Osteoblast (primary cell): ENCODE data around the gene FBXW7. TPM values are rescaled to one million over a fixed set of nuclear protein-coding genes. Genes with fewer than 3 reads are reported as not detected.
A peak's percentile ranks its signal among the peaks of the same experiment; 100 is the strongest.

ENCODE experiments used
- DNase-seq: peaks from one replicate; pipeline ENCODE4 v3.0.0; 2011; ENCODE audit warnings: low spot score, mixed read lengths; ENCODE audit not compliant: insufficient read length; ENCODE audit errors: missing footprints
- H2AFZ ChIP-seq: 2 replicates; pipeline ENCODE4 v1.6.0; 2011; ENCODE audit warnings: mild to moderate bottlenecking, low read length
- H3K27ac ChIP-seq: 2 replicates; pipeline ENCODE4 v1.5.1; 2011; ENCODE audit warnings: mild to moderate bottlenecking, low read depth, low read length, moderate library complexity
- H3K27me3 ChIP-seq: 2 replicates; pipeline ENCODE4 v1.6.0; 2012; ENCODE audit warnings: mild to moderate bottlenecking, control low read depth, inconsistent platforms, low read length, moderate library complexity; ENCODE audit not compliant: insufficient read depth
- H3K36me3 ChIP-seq: 2 replicates; pipeline ENCODE4 v1.5.1; 2011; ENCODE audit warnings: mild to moderate bottlenecking, low read length, control low read depth, moderate library complexity; ENCODE audit not compliant: insufficient read depth
- H3K4me1 ChIP-seq: 2 replicates; pipeline ENCODE4 v1.5.1; 2011; ENCODE audit warnings: mild to moderate bottlenecking, low read length, control low read depth, moderate library complexity; ENCODE audit not compliant: insufficient read depth
- H3K4me2 ChIP-seq: 2 replicates; pipeline ENCODE4 v1.6.0; 2011; ENCODE audit warnings: mild to moderate bottlenecking, low read length; ENCODE audit not compliant: insufficient read depth
- H3K4me3 ChIP-seq: fragments of 200-600 bp; sonication (generic); 3 replicates; pipeline ENCODE4 v1.5.1; 2012; ENCODE audit warnings: mild to moderate bottlenecking, low read length, inconsistent platforms; ENCODE audit not compliant: insufficient read depth
- H3K79me2 ChIP-seq: 2 replicates; pipeline ENCODE4 v1.6.0; 2012; ENCODE audit warnings: mild to moderate bottlenecking, low read length, control low read depth, inconsistent platforms; ENCODE audit not compliant: insufficient read depth
- H3K9me3 ChIP-seq: 2 replicates; pipeline ENCODE4 v1.5.1; 2011; ENCODE audit warnings: low read depth, low read length, control low read depth
- H4K20me1 ChIP-seq: 2 replicates; pipeline ENCODE4 v1.6.0; 2012; ENCODE audit warnings: mild to moderate bottlenecking, low read length, control low read depth; ENCODE audit not compliant: insufficient read depth
- total RNA-seq: library from RNA; depleted of rRNA; stranded (reverse); fragments of >200 nt; gene quantifications from 2 replicates; pipeline ENCODE4 v1.2.3, GENCODE V29; 2012
- TF ChIP-seq, protein P1 (sequence below): IDR thresholded peaks from 2 replicates; pipeline ENCODE4 v1.5.1; 2011; ENCODE audit warnings: mild to moderate bottlenecking, low read depth, low read length, moderate library complexity; ENCODE audit errors: extremely low read depth

Gene FBXW7
- total RNA-seq, 1 donor, result 74.9 TPM

DNA sequence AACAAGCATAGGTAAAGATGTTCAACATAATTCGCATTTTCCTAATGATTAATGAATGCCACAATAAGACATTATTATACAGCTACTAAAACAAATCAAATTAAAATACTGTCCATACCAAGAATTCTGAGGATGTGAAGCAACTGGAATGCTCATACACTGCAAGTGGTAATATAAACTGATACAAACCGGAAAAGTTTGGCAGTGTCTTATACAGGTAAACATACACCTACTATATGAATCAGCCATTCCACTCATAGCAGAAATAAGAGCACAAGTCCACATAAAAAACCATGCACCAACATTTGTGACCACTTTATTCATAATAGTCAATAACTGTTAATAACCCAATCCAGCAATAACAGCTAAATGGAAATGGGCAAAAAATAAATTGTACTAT is 79.3 kb downstream of the FBXW7 start:
- H3K9me3 ChIP-seq, result no peaks in the 10 kb centered on the region
- H3K4me1 ChIP-seq, result peaks cover 4% of the 10 kb centered on the region
- no peak overlapping the region for H2AFZ ChIP-seq
- DNase-seq, result no peak
- no peaks in the 10 kb centered on the region for H3K36me3 ChIP-seq
- peaks cover 35% of the 10 kb centered on the region for H3K79me2 ChIP-seq
- TF ChIP-seq, protein P1, sequence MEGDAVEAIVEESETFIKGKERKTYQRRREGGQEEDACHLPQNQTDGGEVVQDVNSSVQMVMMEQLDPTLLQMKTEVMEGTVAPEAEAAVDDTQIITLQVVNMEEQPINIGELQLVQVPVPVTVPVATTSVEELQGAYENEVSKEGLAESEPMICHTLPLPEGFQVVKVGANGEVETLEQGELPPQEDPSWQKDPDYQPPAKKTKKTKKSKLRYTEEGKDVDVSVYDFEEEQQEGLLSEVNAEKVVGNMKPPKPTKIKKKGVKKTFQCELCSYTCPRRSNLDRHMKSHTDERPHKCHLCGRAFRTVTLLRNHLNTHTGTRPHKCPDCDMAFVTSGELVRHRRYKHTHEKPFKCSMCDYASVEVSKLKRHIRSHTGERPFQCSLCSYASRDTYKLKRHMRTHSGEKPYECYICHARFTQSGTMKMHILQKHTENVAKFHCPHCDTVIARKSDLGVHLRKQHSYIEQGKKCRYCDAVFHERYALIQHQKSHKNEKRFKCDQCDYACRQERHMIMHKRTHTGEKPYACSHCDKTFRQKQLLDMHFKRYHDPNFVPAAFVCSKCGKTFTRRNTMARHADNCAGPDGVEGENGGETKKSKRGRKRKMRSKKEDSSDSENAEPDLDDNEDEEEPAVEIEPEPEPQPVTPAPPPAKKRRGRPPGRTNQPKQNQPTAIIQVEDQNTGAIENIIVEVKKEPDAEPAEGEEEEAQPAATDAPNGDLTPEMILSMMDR, result no peak
- H3K27me3 ChIP-seq, result no peaks in the 10 kb centered on the region
- no peak overlapping the region for H3K4me3 ChIP-seq
- no peaks in the 10 kb centered on the region for H4K20me1 ChIP-seq
- H3K4me2 ChIP-seq, result no peak overlapping the region
- no peak overlapping the region for H3K27ac ChIP-seq

DNA sequence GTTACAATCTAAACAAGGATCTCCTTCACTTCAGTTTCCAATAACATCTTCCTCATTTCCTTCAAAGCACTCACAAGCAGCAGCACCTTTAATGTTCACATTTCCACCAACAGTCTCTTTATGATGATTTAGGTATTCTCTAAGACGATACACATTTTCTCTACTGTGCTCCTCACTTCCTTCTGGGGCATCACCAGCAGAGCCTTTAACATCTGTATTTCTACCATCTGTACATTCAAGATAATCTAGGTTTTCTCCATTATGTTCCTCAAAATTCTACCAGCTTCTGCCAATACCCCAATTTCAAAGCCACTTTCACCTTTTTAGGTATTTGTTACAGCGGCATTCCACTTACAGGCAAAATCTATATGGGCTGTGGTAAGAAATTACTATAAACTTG is 80.6 kb downstream of the FBXW7 start:
- TF ChIP-seq, protein P1, result no peak
- Histone ChIP-seq H3K79me2 (peaks cover 34% of the 10 kb centered on the region), H4K20me1 (no peaks in the 10 kb centered on the region), H3K4me3 (no peak overlapping the region), H3K9me3 (no peaks in the 10 kb centered on the region), H2AFZ (no peak overlapping the region), H3K4me1 (no peaks in the 10 kb centered on the region), H3K27me3 (no peaks in the 10 kb centered on the region), H3K4me2 (no peak overlapping the region), H3K36me3 (no peaks in the 10 kb centered on the region), H3K27ac (no peak overlapping the region)
- DNase-seq, result peak; percentile 26

DNA sequence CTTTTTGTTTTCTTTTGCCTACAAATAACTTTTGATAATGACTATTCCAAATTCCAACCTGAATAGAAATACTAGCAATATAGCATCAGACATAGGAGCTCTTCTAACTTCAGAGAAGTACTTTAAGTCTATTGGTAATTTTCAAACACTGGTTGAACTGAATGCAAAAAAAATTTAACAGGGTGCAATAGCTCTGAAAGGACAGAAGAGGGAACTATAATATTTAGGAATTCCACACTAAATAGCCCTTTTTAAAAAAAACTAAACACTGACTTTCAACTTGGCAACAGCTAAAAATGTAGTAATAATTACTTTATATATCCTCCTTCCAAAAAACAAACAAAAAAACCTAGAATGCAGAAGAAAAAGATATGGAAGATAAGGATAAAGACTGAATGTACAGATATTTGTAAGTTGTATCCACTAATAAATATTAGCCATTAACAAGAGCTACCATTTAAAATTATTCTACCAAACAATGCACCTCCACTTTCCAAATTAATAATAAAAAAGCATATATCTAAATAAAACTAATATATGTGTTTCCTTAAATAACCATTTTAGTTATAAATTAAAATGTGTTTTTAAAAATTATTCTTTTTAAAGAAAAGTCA is 81.4 kb downstream of the FBXW7 start:
- peak; percentile 36 for DNase-seq
- no peaks in the 10 kb centered on the region for H4K20me1 ChIP-seq
- no peak overlapping the region for H3K4me2 ChIP-seq
- no peaks in the 10 kb centered on the region for H3K9me3 ChIP-seq
- peaks cover 32% of the 10 kb centered on the region for H3K79me2 ChIP-seq
- TF ChIP-seq, protein P1, result peak; percentile 70
- H3K4me3 ChIP-seq, result no peak overlapping the region
- no peak overlapping the region for H2AFZ ChIP-seq
- H3K27ac ChIP-seq, result no peak overlapping the region
- no peaks in the 10 kb centered on the region for H3K36me3 ChIP-seq
- no peaks in the 10 kb centered on the region for H3K4me1 ChIP-seq
- no peaks in the 10 kb centered on the region for H3K27me3 ChIP-seq

DNA sequence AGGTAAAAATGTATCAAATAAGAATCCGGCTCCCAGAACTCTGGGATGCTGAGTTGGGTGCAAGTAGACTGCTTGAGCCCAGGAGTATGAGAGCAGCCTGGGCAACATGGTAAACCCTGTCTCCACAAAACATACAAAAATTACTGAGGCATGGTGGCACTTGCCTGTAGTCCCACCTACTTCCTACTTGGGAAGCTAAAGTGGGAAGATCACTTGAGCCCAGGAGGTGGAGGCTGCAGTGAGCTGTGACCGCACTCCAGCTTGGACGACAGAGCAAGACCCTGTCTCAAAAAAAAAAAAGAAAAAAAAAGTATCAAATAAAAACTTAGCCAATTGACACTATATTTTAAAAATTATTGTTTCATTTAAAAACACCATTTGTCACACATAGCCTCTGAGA is 84.4 kb downstream of the FBXW7 start:
- H3K27ac ChIP-seq, result no peak overlapping the region
- no peaks in the 10 kb centered on the region for H3K4me1 ChIP-seq
- no peak overlapping the region for H3K4me3 ChIP-seq
- DNase-seq, result no peak
- H3K9me3 ChIP-seq, result no peaks in the 10 kb centered on the region
- no peak overlapping the region for H3K4me2 ChIP-seq
- peaks cover 16% of the 10 kb centered on the region for H3K79me2 ChIP-seq
- H4K20me1 ChIP-seq, result peaks cover 7% of the 10 kb centered on the region
- TF ChIP-seq, protein P1, result no peak
- H2AFZ ChIP-seq, result no peak overlapping the region
- no peaks in the 10 kb centered on the region for H3K27me3 ChIP-seq
- H3K36me3 ChIP-seq, result no peaks in the 10 kb centered on the region
